IMR-90 (cell line): ENCODE measurements around the gene ACOT12. TPM values are rescaled to one million over a fixed set of nuclear protein-coding genes. Genes with fewer than 3 reads are reported as not detected.

Experiments
- ATAC-seq: fragments of 200-7000 bp; cut with Tn5 transposase; 2 replicates; pipeline ENCODE4 v1.9.1; 2020; ENCODE audit warnings: low read depth, mild to moderate bottlenecking, moderate library complexity
- BruUV-seq: library from RNA; stranded (reverse); fragments of 400-500 nt; replicated peaks from 2 replicates; lab custom pipeline; 2021; lab: Mats Ljungman, UMichigan
- CTCF ChIA-PET: fragments of 300-600 bp; formaldehyde crosslinking; extraction: SDS; loops from one replicate; lab custom pipeline; 2021; ENCODE audit warnings: antibody characterized with exemption; lab: Yijun Ruan, JAX
- POLR2A ChIA-PET: fragments of 300-600 bp; sonication (Branson Sonifier 250); formaldehyde crosslinking; loops from one replicate; lab custom pipeline; 2022; ENCODE audit warnings: antibody characterized with exemption; ENCODE audit not compliant: unreplicated experiment; lab: Charles Lee
- DNase-seq: peaks from one replicate; pipeline ENCODE4 v3.0.0; 2013
- H2AFZ ChIP-seq: replicated peaks from 2 replicates; pipeline ENCODE3; 2013; ENCODE audit warnings: low read length, mild to moderate bottlenecking; ENCODE audit not compliant: poor library complexity
- H2AK5ac ChIP-seq: 2 replicates; pipeline ENCODE4 v1.6.1; 2013; ENCODE audit warnings: low read depth, low read length, inconsistent platforms
- H2AK9ac ChIP-seq: replicated peaks from 2 replicates; pipeline ENCODE3; 2013; ENCODE audit warnings: mild to moderate bottlenecking, low read depth, low read length, moderate library complexity; ENCODE audit not compliant: poor library complexity
- H2BK120ac ChIP-seq: 2 replicates; pipeline ENCODE4 v1.6.1; 2013; ENCODE audit warnings: low read depth, low read length, inconsistent platforms
- H2BK15ac ChIP-seq: 3 replicates; pipeline ENCODE4 v1.6.1; 2013; ENCODE audit warnings: low read depth, low read length, inconsistent platforms
- H2BK20ac ChIP-seq: 2 replicates; pipeline ENCODE4 v1.6.1; 2013; ENCODE audit warnings: low read depth, mild to moderate bottlenecking, inconsistent platforms, low read length, moderate library complexity
- H2BK5ac ChIP-seq: 2 replicates; pipeline ENCODE4 v1.6.1; 2013; ENCODE audit warnings: mild to moderate bottlenecking, low read depth, low read length, inconsistent platforms; ENCODE audit not compliant: poor library complexity, severe bottlenecking
- H3K14ac ChIP-seq: replicated peaks from 2 replicates; pipeline ENCODE4 v1.6.1; 2013; ENCODE audit warnings: low read depth, low read length, inconsistent platforms
- H3K18ac ChIP-seq: 2 replicates; pipeline ENCODE4 v1.6.1; 2013; ENCODE audit warnings: low read depth, low read length, control low read depth
- H3K23ac ChIP-seq: 2 replicates; pipeline ENCODE4 v1.6.1; 2013; ENCODE audit warnings: low read depth, low read length, inconsistent platforms
- H3K27ac ChIP-seq: 2 replicates; pipeline ENCODE4 v1.5.1; 2013; ENCODE audit warnings: mild to moderate bottlenecking, control low read depth, low read length; ENCODE audit not compliant: insufficient read depth
- H3K27me3 ChIP-seq: 2 replicates; pipeline ENCODE4 v1.6.1; 2013; ENCODE audit warnings: low read length; ENCODE audit not compliant: control insufficient read depth, insufficient read depth
- H3K36me3 ChIP-seq: 2 replicates; pipeline ENCODE4 v1.6.1; 2013; ENCODE audit warnings: low read length, mixed read lengths; ENCODE audit not compliant: control insufficient read depth, insufficient read depth
- H3K4ac ChIP-seq: 2 replicates; pipeline ENCODE4 v1.6.1; 2013; ENCODE audit warnings: low read depth, low read length, inconsistent platforms
- H3K4me1 ChIP-seq: 2 replicates; pipeline ENCODE4 v1.6.1; 2013; ENCODE audit warnings: low read length, mixed read lengths; ENCODE audit not compliant: control insufficient read depth, insufficient read depth
- H3K4me2 ChIP-seq: 2 replicates; pipeline ENCODE4 v1.6.1; 2013; ENCODE audit warnings: low read depth, mild to moderate bottlenecking, control low read depth, low read length, moderate library complexity
- H3K4me3 ChIP-seq: 2 replicates; pipeline ENCODE4 v1.5.1; 2013; ENCODE audit warnings: low read depth, mild to moderate bottlenecking, control low read depth, low read length, moderate library complexity; ENCODE audit not compliant: insufficient read depth
- H3K56ac ChIP-seq: 2 replicates; pipeline ENCODE4 v1.6.1; 2013; ENCODE audit warnings: low read length, inconsistent platforms; ENCODE audit not compliant: insufficient read depth; ENCODE audit errors: extremely low read depth
- H3K79me1 ChIP-seq, 2 experiments: 2 replicates each; pipeline ENCODE4 v1.6.1; 2013; ENCODE audit warnings: low read length in 2 of 2, inconsistent platforms in 1 of 2, low read depth in 1 of 2
- H3K9ac ChIP-seq: 2 replicates; pipeline ENCODE4 v1.6.1; 2013; ENCODE audit warnings: low read depth, low read length, control low read depth
- H3K9me1 ChIP-seq: 2 replicates; pipeline ENCODE4 v1.6.1; 2013; ENCODE audit warnings: low read length, inconsistent platforms; ENCODE audit not compliant: insufficient read depth
- H3K9me3 ChIP-seq: 2 replicates; pipeline ENCODE4 v1.6.1; 2013; ENCODE audit warnings: low read length; ENCODE audit not compliant: control insufficient read depth, insufficient read depth
- H4K20me1 ChIP-seq: 2 replicates; pipeline ENCODE4 v1.6.1; 2013; ENCODE audit warnings: low read length, inconsistent platforms; ENCODE audit not compliant: insufficient read depth
- H4K5ac ChIP-seq: 2 replicates; pipeline ENCODE4 v1.6.1; 2013; ENCODE audit warnings: mild to moderate bottlenecking, low read depth, low read length, control low read depth
- H4K8ac ChIP-seq, 2 experiments: 2 replicates each; pipeline ENCODE4 v1.6.1; 2013; ENCODE audit warnings: low read depth in 2 of 2, low read length in 2 of 2, control low read depth in 1 of 2, inconsistent platforms in 1 of 2
- H4K91ac ChIP-seq: 2 replicates; pipeline ENCODE4 v1.6.1; 2013; ENCODE audit warnings: low read depth, low read length, inconsistent platforms; ENCODE audit not compliant: insufficient read depth
- BHLHE40 ChIP-seq: fragments of 150-350 bp; IDR thresholded peaks from 2 replicates; pipeline ENCODE4 v1.6.1; 2016; ENCODE audit warnings: mild to moderate bottlenecking, low read depth, low read length
- CEBPB ChIP-seq: IDR thresholded peaks from 2 replicates; pipeline ENCODE4 v1.6.1; 2012; ENCODE audit warnings: low read depth, low read length, improper control_type of control experiment
- CHD1 ChIP-seq: IDR thresholded peaks from 2 replicates; pipeline ENCODE4 v1.6.1; 2012; ENCODE audit warnings: low read depth, low read length, improper control_type of control experiment
- FOS ChIP-seq: fragments of 150-350 bp; IDR thresholded peaks from 2 replicates; pipeline ENCODE4 v1.6.1; 2016; ENCODE audit warnings: low read depth, low read length
- MAFK ChIP-seq: IDR thresholded peaks from 2 replicates; pipeline ENCODE4 v1.6.1; 2012; ENCODE audit warnings: low read depth, low read length, improper control_type of control experiment
- MAZ ChIP-seq: IDR thresholded peaks from 2 replicates; pipeline ENCODE4 v1.6.1; 2012; ENCODE audit warnings: low read depth, mild to moderate bottlenecking, low read length, improper control_type of control experiment, moderate library complexity, borderline replicate concordance
- MXI1 ChIP-seq: IDR thresholded peaks from 2 replicates; pipeline ENCODE4 v1.6.1; 2012; ENCODE audit warnings: low read depth, mild to moderate bottlenecking, low read length, moderate library complexity, borderline replicate concordance
- NFE2L2 ChIP-seq: fragments of 150-350 bp; IDR thresholded peaks from 2 replicates; pipeline ENCODE4 v1.6.1; 2016; ENCODE audit warnings: low read depth, mild to moderate bottlenecking, low read length
- POLR2A ChIP-seq: IDR thresholded peaks from 2 replicates; pipeline ENCODE4 v1.6.1; 2012; ENCODE audit warnings: mild to moderate bottlenecking, low read depth, low read length
- RAD21 ChIP-seq: IDR thresholded peaks from 2 replicates; pipeline ENCODE4 v1.6.1; 2012; ENCODE audit warnings: low read length, improper control_type of control experiment
- RCOR1 ChIP-seq: IDR thresholded peaks from 2 replicates; pipeline ENCODE4 v1.6.1; 2012; ENCODE audit warnings: mild to moderate bottlenecking, low read length, improper control_type of control experiment; ENCODE audit not compliant: insufficient replicate concordance
- RFX5 ChIP-seq: IDR thresholded peaks from 2 replicates; pipeline ENCODE4 v1.8.0; 2012; ENCODE audit warnings: low read depth, mild to moderate bottlenecking, low read length, moderate library complexity
- SMC3 ChIP-seq: fragments of 150-350 bp; IDR thresholded peaks from 2 replicates; pipeline ENCODE4 v1.6.1; 2016; ENCODE audit warnings: low read depth, mild to moderate bottlenecking, antibody characterized with exemption, low read length, moderate library complexity
- USF2 ChIP-seq: fragments of 150-350 bp; IDR thresholded peaks from 2 replicates; pipeline ENCODE4 v1.6.1; 2017; ENCODE audit warnings: mild to moderate bottlenecking, antibody characterized with exemption, low read length, low read depth
- WGBS, 2 experiments: methylation state at CpG; one replicate each; pipeline versions ENCODE4 v1.1.5 to v1.1.7; 2013; ENCODE audit warnings: missing lambda C conversion rate in 2 of 2; ENCODE audit not compliant: insufficient read length in 1 of 2; ENCODE audit errors: extremely low coverage in 2 of 2; 5-methylcytosine and 5-hydroxymethylcytosine counted together
- dilution Hi-C: fragments of 300-500 bp; cut with HindIII; formaldehyde crosslinking; loops from one replicate; pipeline ENCODE4 v1.14.3; 2018; ENCODE audit warnings: low sequenced_read_pairs; ENCODE audit not compliant: unreplicated experiment
- in situ Hi-C: fragments of 300-500 bp; cut with MboI; formaldehyde crosslinking; loops from 3 replicates; pipeline ENCODE4 v1.14.3; 2019; ENCODE audit warnings: low sequenced_read_pairs, inconsistent platforms, mixed read lengths
- intact Hi-C: fragments of 100-400 bp; cut with micrococcal nuclease; formaldehyde crosslinking; loops from 2 replicates; pipeline ENCODE4 v1.10.0; 2022
- polyA plus RNA-seq, 3 experiments: library from polyadenylated mRNA; depleted of rRNA; stranded (reverse); fragments of >200 nt; gene quantifications; 2 replicates each; pipeline ENCODE4 v1.2.3, GENCODE V29; 2012; ENCODE audit warnings: low replicate concordance in 1 of 3
- total RNA-seq: library from RNA; depleted of rRNA; stranded (reverse); fragments of >200 nt; gene quantifications from 2 replicates; pipeline ENCODE4 v1.2.3, GENCODE V29; 2012
- TF ChIP-seq, protein P1 (sequence below): fragments of 150-350 bp; IDR thresholded peaks from 2 replicates; pipeline ENCODE4 v1.6.1; 2016; ENCODE audit warnings: low read depth, mild to moderate bottlenecking, low read length, moderate library complexity, borderline replicate concordance
- TF ChIP-seq, protein P2 (sequence below): conservative IDR thresholded peaks from 2 replicates; pipeline ENCODE4 v1.5.1; 2012; ENCODE audit warnings: mild to moderate bottlenecking, low read depth, low read length, improper control_type of control experiment

ACOT12 gene
- total and polyA plus RNA-seq, 2 of the 4 experiments (the other 2 are of a cell fraction): not detected

DNA sequence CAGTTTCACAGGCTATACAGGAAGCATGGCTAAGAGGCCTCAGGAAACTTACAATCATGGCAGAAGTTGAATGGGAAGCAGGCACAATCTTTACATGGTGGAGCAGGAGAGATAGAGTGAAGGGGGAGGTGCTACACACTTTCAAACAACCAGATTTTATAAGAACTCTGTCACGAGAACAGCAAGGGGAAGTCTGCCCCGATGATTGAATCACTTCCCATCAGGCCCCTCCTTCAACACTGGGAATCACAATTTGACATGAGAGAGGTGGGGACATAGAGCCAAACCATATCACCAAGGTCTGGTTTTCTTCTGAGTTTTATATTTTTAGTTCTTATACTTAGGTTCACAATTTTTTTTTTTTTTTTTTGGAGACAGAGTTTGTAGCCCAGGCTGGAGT lies 76.4 kb downstream of the ACOT12 start:
- Histone ChIP-seq H2BK20ac (no peak overlapping the region), H2BK120ac (no peak overlapping the region), H4K8ac (no peak overlapping the region), H3K9me1 (no peaks in the 10 kb centered on the region), H2AFZ (no peak overlapping the region), H2AK9ac (no peak overlapping the region), H3K14ac (no peak overlapping the region), H4K91ac (no peak overlapping the region), H3K4me2 (no peak overlapping the region), H3K27ac (no peak overlapping the region), H3K4me3 (no peak overlapping the region), H3K9ac (no peak overlapping the region), H3K56ac (no peak overlapping the region), H3K4ac (no peak overlapping the region), H3K23ac (no peak overlapping the region), H3K4me1 (peaks cover 6% of the 10 kb centered on the region; the same call in 1 of the 2 replicates), H3K9me3 (no peaks in the 10 kb centered on the region), H4K20me1 (no peaks in the 10 kb centered on the region), H2AK5ac (no peak overlapping the region), H3K36me3 (peaks cover 8% of the 10 kb centered on the region), H2BK5ac (no peak overlapping the region), H2BK15ac (no peak overlapping the region), H3K18ac (no peak overlapping the region), H3K27me3 (no peaks in the 10 kb centered on the region), H3K79me1 (no peaks in the 10 kb centered on the region), H4K5ac (no peak overlapping the region)
- ChIA-PET CTCF (no interaction called here), POLR2A (no interaction called here)
- no TSS peak for BruUV-seq
- intact Hi-C loops (no loop called here), in situ Hi-C loops (no loop called here), dilution Hi-C loops (no loop called here)
- no peak for ATAC-seq
- WGBS, 2 experiments: no CpG with 5 or more reads among the region's 2 CpGs
- no peak for DNase-seq
- TF ChIP-seq NFE2L2: no peak
- TF ChIP-seq RCOR1: no peak
- TF ChIP-seq SMC3: no peak
- TF ChIP-seq, protein P1, sequence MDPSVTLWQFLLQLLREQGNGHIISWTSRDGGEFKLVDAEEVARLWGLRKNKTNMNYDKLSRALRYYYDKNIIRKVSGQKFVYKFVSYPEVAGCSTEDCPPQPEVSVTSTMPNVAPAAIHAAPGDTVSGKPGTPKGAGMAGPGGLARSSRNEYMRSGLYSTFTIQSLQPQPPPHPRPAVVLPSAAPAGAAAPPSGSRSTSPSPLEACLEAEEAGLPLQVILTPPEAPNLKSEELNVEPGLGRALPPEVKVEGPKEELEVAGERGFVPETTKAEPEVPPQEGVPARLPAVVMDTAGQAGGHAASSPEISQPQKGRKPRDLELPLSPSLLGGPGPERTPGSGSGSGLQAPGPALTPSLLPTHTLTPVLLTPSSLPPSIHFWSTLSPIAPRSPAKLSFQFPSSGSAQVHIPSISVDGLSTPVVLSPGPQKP: no peak
- TF ChIP-seq BHLHE40: no peak
- TF ChIP-seq MAFK: no peak
- TF ChIP-seq MAZ: no peak
- TF ChIP-seq CHD1: no peak
- TF ChIP-seq CEBPB: no peak
- TF ChIP-seq, protein P2, sequence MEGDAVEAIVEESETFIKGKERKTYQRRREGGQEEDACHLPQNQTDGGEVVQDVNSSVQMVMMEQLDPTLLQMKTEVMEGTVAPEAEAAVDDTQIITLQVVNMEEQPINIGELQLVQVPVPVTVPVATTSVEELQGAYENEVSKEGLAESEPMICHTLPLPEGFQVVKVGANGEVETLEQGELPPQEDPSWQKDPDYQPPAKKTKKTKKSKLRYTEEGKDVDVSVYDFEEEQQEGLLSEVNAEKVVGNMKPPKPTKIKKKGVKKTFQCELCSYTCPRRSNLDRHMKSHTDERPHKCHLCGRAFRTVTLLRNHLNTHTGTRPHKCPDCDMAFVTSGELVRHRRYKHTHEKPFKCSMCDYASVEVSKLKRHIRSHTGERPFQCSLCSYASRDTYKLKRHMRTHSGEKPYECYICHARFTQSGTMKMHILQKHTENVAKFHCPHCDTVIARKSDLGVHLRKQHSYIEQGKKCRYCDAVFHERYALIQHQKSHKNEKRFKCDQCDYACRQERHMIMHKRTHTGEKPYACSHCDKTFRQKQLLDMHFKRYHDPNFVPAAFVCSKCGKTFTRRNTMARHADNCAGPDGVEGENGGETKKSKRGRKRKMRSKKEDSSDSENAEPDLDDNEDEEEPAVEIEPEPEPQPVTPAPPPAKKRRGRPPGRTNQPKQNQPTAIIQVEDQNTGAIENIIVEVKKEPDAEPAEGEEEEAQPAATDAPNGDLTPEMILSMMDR: no peak
- TF ChIP-seq RAD21: no peak
- no peak for TF ChIP-seq FOS
- TF ChIP-seq POLR2A: no peak
- TF ChIP-seq MXI1: no peak
- TF ChIP-seq RFX5: no peak
- TF ChIP-seq USF2: no peak
